ENCODE measurements around the gene RAPGEF6.

DNA sequence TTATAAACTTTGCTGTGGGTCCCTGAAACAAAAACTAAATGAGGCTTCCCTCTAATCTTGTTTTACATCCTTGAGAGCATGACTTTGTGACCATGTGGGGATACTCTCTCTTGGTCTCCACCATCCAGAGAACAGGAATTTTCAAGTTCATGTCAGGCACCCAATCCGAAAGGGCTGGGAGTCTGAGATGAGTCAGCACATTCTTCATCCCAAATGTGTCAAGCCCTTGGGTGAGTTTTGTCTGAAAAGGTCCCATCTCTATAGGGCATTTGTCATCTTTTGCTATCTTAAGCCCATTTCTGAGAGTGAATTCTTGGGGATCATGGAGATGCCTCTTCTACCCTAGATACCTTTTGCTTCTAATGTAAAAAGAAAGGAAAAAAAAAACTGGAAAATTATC lies 26.9 kb upstream of the RAPGEF6 start:
- TF ChIP-seq, protein P1, sequence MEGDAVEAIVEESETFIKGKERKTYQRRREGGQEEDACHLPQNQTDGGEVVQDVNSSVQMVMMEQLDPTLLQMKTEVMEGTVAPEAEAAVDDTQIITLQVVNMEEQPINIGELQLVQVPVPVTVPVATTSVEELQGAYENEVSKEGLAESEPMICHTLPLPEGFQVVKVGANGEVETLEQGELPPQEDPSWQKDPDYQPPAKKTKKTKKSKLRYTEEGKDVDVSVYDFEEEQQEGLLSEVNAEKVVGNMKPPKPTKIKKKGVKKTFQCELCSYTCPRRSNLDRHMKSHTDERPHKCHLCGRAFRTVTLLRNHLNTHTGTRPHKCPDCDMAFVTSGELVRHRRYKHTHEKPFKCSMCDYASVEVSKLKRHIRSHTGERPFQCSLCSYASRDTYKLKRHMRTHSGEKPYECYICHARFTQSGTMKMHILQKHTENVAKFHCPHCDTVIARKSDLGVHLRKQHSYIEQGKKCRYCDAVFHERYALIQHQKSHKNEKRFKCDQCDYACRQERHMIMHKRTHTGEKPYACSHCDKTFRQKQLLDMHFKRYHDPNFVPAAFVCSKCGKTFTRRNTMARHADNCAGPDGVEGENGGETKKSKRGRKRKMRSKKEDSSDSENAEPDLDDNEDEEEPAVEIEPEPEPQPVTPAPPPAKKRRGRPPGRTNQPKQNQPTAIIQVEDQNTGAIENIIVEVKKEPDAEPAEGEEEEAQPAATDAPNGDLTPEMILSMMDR (IDR thresholded peaks at IDR 0.05): no peak
- no peak for TF ChIP-seq POLR2AphosphoS5 (IDR thresholded peaks at IDR 0.05)
